CD14-positive monocyte (primary cell): ENCODE data around the gene CD300C. TPM values are rescaled to one million over a fixed set of nuclear protein-coding genes. Genes with fewer than 3 reads are reported as not detected.

Source experiments
- DNase-seq, 3 donors: peaks; one replicate each; pipeline ENCODE4 v3.0.0-alpha.2; 2011 to 2022
- H2AFZ ChIP-seq: 2 replicates; pipeline ENCODE4 v1.6.0; 2012; ENCODE audit warnings: mild to moderate bottlenecking, low read depth, low read length, inconsistent platforms; ENCODE audit not compliant: insufficient read depth, poor library complexity, severe bottlenecking
- H3K27ac ChIP-seq, 2 donors: 1 replicate in 1 of 2; 2 replicates in 1 of 2; pipeline ENCODE4 v1.5.1; 2012 to 2013; ENCODE audit warnings: low read length in 2 of 2, control low read depth in 1 of 2, inconsistent platforms in 1 of 2, low read depth in 1 of 2, mild to moderate bottlenecking in 1 of 2
- H3K27me3 ChIP-seq, 2 donors: one replicate each; pipeline versions ENCODE4 v1.6.0 to v1.6.1; 2011 to 2013; ENCODE audit warnings: low read length in 2 of 2; ENCODE audit not compliant: control insufficient read depth in 2 of 2, insufficient read depth in 2 of 2
- H3K36me3 ChIP-seq, 2 donors: replicated peaks in 1 of 2; 1 replicate in 1 of 2; 2 replicates in 1 of 2; pipeline versions ENCODE4 v1.5.1 to v1.6.1; 2012 to 2013; ENCODE audit warnings: low read length in 2 of 2, control low read depth in 1 of 2, inconsistent platforms in 1 of 2, mild to moderate bottlenecking in 1 of 2; ENCODE audit not compliant: insufficient read depth in 2 of 2, control insufficient read depth in 1 of 2
- H3K4me1 ChIP-seq, 2 donors: 1 replicate in 1 of 2; 2 replicates in 1 of 2; pipeline versions ENCODE4 v1.5.1 to v1.6.1; 2012 to 2013; ENCODE audit warnings: low read length in 2 of 2, control low read depth in 1 of 2, inconsistent platforms in 1 of 2, mild to moderate bottlenecking in 1 of 2, moderate library complexity in 1 of 2; ENCODE audit not compliant: insufficient read depth in 2 of 2, control insufficient read depth in 1 of 2
- H3K4me2 ChIP-seq: replicated peaks from 2 replicates; pipeline ENCODE3; 2012; ENCODE audit warnings: low read length, moderate library complexity, mild to moderate bottlenecking; ENCODE audit not compliant: poor library complexity, severe bottlenecking; ENCODE audit errors: extremely low read depth
- H3K4me3 ChIP-seq, 3 experiments: fragments of 200-600 bp in 1 of 3; sonication (generic) in 1 of 3; replicated peaks in 1 of 3; 1 replicate in 2 of 3; 2 replicates in 1 of 3; pipeline ENCODE4 v1.5.1; 2011 to 2013; ENCODE audit warnings: low read length in 3 of 3, mild to moderate bottlenecking in 3 of 3, control low read depth in 2 of 3, low read depth in 2 of 3, inconsistent platforms in 1 of 3, moderate library complexity in 1 of 3
- H3K79me2 ChIP-seq: 2 replicates; pipeline ENCODE4 v1.6.0; 2012; ENCODE audit warnings: mild to moderate bottlenecking, control low read depth, inconsistent platforms, low read length, moderate library complexity; ENCODE audit not compliant: insufficient read depth
- H3K9ac ChIP-seq: 2 replicates; pipeline ENCODE4 v1.6.0; 2017; ENCODE audit warnings: low read length, mild to moderate bottlenecking; ENCODE audit not compliant: insufficient read depth, poor library complexity, severe bottlenecking
- H3K9me3 ChIP-seq, 2 donors: replicated peaks in 1 of 2; 1 replicate in 1 of 2; 2 replicates in 1 of 2; pipeline versions ENCODE4 v1.5.1 to v1.6.1; 2012 to 2013; ENCODE audit warnings: low read length in 2 of 2, control low read depth in 1 of 2; ENCODE audit not compliant: control insufficient read depth in 1 of 2, insufficient read depth in 1 of 2
- H4K20me1 ChIP-seq: 2 replicates; pipeline ENCODE4 v1.6.0; 2012; ENCODE audit warnings: mild to moderate bottlenecking, low read length, control low read depth, moderate library complexity; ENCODE audit not compliant: insufficient read depth
- H3K27ac Mint-ChIP-seq, 7 donors: one replicate each; pipeline ENCODE4 v1.8.0; 2020; ENCODE audit warnings: mild to moderate bottlenecking in 7 of 7, mixed read lengths in 7 of 7, moderate library complexity in 6 of 7, inconsistent platforms in 2 of 7
- H3K27me3 Mint-ChIP-seq, 3 donors: one replicate each; pipeline ENCODE4 v1.8.0; 2021 to 2022; ENCODE audit warnings: low read depth in 3 of 3, mild to moderate bottlenecking in 3 of 3, mixed read lengths in 3 of 3, moderate library complexity in 3 of 3, inconsistent platforms in 1 of 3
- H3K36me3 Mint-ChIP-seq, 2 donors: one replicate each; pipeline ENCODE4 v1.8.0; 2020; ENCODE audit warnings: mixed read lengths in 2 of 2, inconsistent platforms in 1 of 2, mild to moderate bottlenecking in 1 of 2
- H3K4me1 Mint-ChIP-seq: one replicate; pipeline ENCODE4 v1.8.0; 2020; ENCODE audit warnings: mild to moderate bottlenecking, mixed read lengths
- H3K4me3 Mint-ChIP-seq, 2 donors: one replicate each; pipeline ENCODE4 v1.8.0; 2020; ENCODE audit warnings: mild to moderate bottlenecking in 2 of 2, mixed read lengths in 2 of 2, moderate library complexity in 1 of 2
- H3K9me3 Mint-ChIP-seq, 7 donors: one replicate each; pipeline ENCODE4 v1.8.0; 2020 to 2022; ENCODE audit warnings: mixed read lengths in 7 of 7, mild to moderate bottlenecking in 6 of 7, moderate library complexity in 6 of 7, inconsistent platforms in 2 of 7
- WGBS: methylation state at CpG from one replicate; pipeline ENCODE4 v1.1.5; 2013; ENCODE audit warnings: missing lambda C conversion rate; ENCODE audit not compliant: insufficient coverage; 5-methylcytosine and 5-hydroxymethylcytosine counted together
- intact Hi-C, 2 donors: fragments of 100-400 bp; cut with micrococcal nuclease; formaldehyde crosslinking; loops; one replicate each; pipeline versions ENCODE4 v1.15.0 to v1.15.1; 2023
- polyA plus RNA-seq, 3 donors: library from polyadenylated mRNA; depleted of rRNA in 1 of 3; unstranded in 2 of 3; stranded (reverse) in 1 of 3; fragments of 300-500 nt in 2 of 3; fragments of >200 nt in 1 of 3; fragmentation: Illumina TruSeq in 2 of 3; gene quantifications; 1 replicate in 2 of 3; 2 replicates in 1 of 3; pipeline ENCODE4 v1.2.3, GENCODE V29; 2012 to 2021
- TF ChIP-seq, protein P1 (sequence below): fragments of 200-600 bp; IDR thresholded peaks from one replicate; pipeline ENCODE4 v1.8.0; 2022; ENCODE audit warnings: antibody characterized with exemption, mild to moderate bottlenecking

CD300C gene
- polyA plus RNA-seq, 3 donors: 68.3 to 141 (median 93.1) TPM

DNA sequence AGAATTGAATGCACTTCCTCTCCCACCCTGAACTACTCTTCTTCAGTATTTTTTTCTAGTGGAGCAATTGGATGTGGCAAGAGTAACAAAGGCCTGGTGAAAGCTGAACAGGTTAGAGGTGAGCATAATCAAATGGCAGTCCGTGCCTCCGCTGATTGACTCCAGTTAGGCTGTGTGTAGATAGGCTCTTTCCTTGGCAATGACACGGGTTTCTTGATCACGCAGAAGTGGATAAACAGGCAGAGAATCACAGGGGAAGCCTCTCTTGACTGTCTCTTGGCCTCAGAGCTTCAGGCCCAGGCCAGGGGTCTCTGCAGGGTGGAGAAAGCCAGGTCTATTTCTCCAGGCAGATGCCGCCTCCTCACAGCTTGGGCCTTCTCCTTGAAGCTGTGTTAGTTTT, 18.8 kb downstream of the CD300C start:
- Mint-ChIP-seq H3K27me3 (peaks cover 0 to 3% (median 0%) of the 10 kb centered on the region in 3 donors), H3K4me1 (peaks cover 97% of the 10 kb centered on the region), H3K27ac (peak overlapping the region; percentile 97 to 100 (median 98)), H3K4me3 (peak overlapping the region; percentile 35 to 63), H3K9me3 (peaks cover 5 to 14% (median 9%) of the 10 kb centered on the region in 7 donors), H3K36me3 (peaks cover 67 to 75% of the 10 kb centered on the region in 2 donors)
- peak overlapping the region; percentile 84 for H3K4me2 ChIP-seq
- intact Hi-C loops: no loop called here
- 79% methylated on average over 4 of the region's 5 CpGs for WGBS
- peak overlapping the region; percentile 93 to 98 for H3K27ac ChIP-seq
- no peak overlapping the region for H3K9ac ChIP-seq
- no peak overlapping the region for H2AFZ ChIP-seq
- H3K9me3 ChIP-seq: peaks cover 8 to 16% of the 10 kb centered on the region in 2 donors
- no peaks in the 10 kb centered on the region for H4K20me1 ChIP-seq
- TF ChIP-seq, protein P1, sequence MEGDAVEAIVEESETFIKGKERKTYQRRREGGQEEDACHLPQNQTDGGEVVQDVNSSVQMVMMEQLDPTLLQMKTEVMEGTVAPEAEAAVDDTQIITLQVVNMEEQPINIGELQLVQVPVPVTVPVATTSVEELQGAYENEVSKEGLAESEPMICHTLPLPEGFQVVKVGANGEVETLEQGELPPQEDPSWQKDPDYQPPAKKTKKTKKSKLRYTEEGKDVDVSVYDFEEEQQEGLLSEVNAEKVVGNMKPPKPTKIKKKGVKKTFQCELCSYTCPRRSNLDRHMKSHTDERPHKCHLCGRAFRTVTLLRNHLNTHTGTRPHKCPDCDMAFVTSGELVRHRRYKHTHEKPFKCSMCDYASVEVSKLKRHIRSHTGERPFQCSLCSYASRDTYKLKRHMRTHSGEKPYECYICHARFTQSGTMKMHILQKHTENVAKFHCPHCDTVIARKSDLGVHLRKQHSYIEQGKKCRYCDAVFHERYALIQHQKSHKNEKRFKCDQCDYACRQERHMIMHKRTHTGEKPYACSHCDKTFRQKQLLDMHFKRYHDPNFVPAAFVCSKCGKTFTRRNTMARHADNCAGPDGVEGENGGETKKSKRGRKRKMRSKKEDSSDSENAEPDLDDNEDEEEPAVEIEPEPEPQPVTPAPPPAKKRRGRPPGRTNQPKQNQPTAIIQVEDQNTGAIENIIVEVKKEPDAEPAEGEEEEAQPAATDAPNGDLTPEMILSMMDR: no peak
- no peak for DNase-seq
- peaks cover 98 to 100% of the 10 kb centered on the region in 2 donors for H3K4me1 ChIP-seq
- H3K36me3 ChIP-seq: peaks cover 44 to 59% of the 10 kb centered on the region in 2 donors
- H3K4me3 ChIP-seq: peak overlapping the region in 1 of 3 experiments; percentile 94
- no peaks in the 10 kb centered on the region for H3K27me3 ChIP-seq
- H3K79me2 ChIP-seq: peaks cover 96% of the 10 kb centered on the region

DNA sequence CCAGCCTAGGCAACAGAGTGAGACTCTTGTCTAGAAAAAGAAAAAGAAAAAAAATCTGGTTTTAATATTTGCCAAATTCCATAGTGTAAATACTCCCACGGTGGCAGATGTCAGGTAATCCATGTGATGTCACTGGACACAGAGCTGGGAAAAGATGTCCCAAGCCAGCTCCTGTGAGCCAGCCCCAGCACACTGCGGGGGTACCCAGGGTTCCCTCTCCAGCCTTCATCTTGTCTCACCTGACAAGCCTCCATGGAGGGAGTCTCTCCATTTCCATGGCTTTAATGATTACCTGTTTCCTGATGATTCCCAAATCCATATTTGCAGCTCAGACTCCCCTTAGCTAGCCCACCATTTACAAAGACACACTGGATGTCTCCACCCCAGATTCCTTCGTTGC, 19.2 kb downstream of the CD300C start:
- H3K4me1 Mint-ChIP-seq: peaks cover 97% of the 10 kb centered on the region
- no peak overlapping the region for H3K9ac ChIP-seq

More for the DNA sequence above, 19.2 kb downstream of the CD300C start:
- H3K27ac ChIP-seq: peak overlapping the region; percentile 93 to 98
- Mint-ChIP-seq H3K9me3 (peaks cover 5 to 14% (median 9%) of the 10 kb centered on the region in 7 donors), H3K4me3 (peak overlapping the region; percentile 35 to 63), H3K27me3 (peaks cover 0 to 3% (median 0%) of the 10 kb centered on the region in 3 donors), H3K27ac (peak overlapping the region; percentile 97 to 100 (median 98)), H3K36me3 (peaks cover 68 to 78% of the 10 kb centered on the region in 2 donors)
- peaks cover 8 to 16% of the 10 kb centered on the region in 2 donors for H3K9me3 ChIP-seq
- 100% methylated on average over 2 of the region's 3 CpGs for WGBS
- peaks cover 45 to 60% of the 10 kb centered on the region in 2 donors for H3K36me3 ChIP-seq
- peak overlapping the region in 1 of 3 experiments; percentile 94 for H3K4me3 ChIP-seq
- peak overlapping the region; percentile 84 for H3K4me2 ChIP-seq
- no peaks in the 10 kb centered on the region for H3K27me3 ChIP-seq
- intact Hi-C loops: no loop called here
- H4K20me1 ChIP-seq: no peaks in the 10 kb centered on the region
- peaks cover 98 to 100% of the 10 kb centered on the region in 2 donors for H3K4me1 ChIP-seq
- no peak for DNase-seq
- H2AFZ ChIP-seq: no peak overlapping the region
- H3K79me2 ChIP-seq: peaks cover 96% of the 10 kb centered on the region
- TF ChIP-seq, protein P1: no peak
